Panc1 (cell line): Measurements from ENCODE around the gene SMPD4. TPM values are rescaled to one million over a fixed set of nuclear protein-coding genes. Genes with fewer than 3 reads are reported as not detected.
A peak's percentile ranks its signal among the peaks of the same experiment; 100 is the strongest.
"Not testable (repeated sequence)": the region's sequence is repeated elsewhere in the genome, so short reads cannot be mapped to it uniquely, and the experiment has no call there.

Experiments
- ATAC-seq: fragments of 200-7000 bp; cut with Tn5 transposase; 2 replicates; pipeline ENCODE4 v1.9.1; 2020; ENCODE audit warnings: mild to moderate bottlenecking, moderate library complexity
- BruUV-seq: library from RNA; stranded (reverse); fragments of 400-500 nt; replicated peaks from 2 replicates; lab custom pipeline; 2021; lab: Mats Ljungman, UMichigan
- CTCF ChIA-PET: fragments of 300-600 bp; sonication (Branson Sonifier 250); formaldehyde crosslinking; loops from one replicate; lab custom pipeline; 2022; ENCODE audit warnings: antibody characterized with exemption; lab: Charles Lee
- POLR2A ChIA-PET: fragments of 300-600 bp; sonication (Branson Sonifier 250); formaldehyde crosslinking; loops from one replicate; lab custom pipeline; 2022; ENCODE audit warnings: antibody characterized with exemption; lab: Charles Lee
- DNase-seq: peaks from one replicate; pipeline ENCODE4 v3.0.0-alpha.2; 2010; ENCODE audit warnings: low read depth, low spot score
- H3K27ac ChIP-seq: 2 replicates; pipeline ENCODE4 v1.5.1; 2011; ENCODE audit warnings: mild to moderate bottlenecking, low read length, inconsistent platforms
- H3K27me3 ChIP-seq: fragments of 200-500 bp; sonication (Bioruptor generic); 2 replicates; pipeline ENCODE4 v1.6.0; 2014; ENCODE audit warnings: low read length, inconsistent platforms; ENCODE audit not compliant: control insufficient read depth, insufficient read depth
- H3K36me3 ChIP-seq: fragments of 200-500 bp; sonication (Bioruptor generic); 2 replicates; pipeline ENCODE4 v1.5.1; 2014; ENCODE audit warnings: inconsistent platforms, mild to moderate bottlenecking, low read length, moderate library complexity; ENCODE audit not compliant: control insufficient read depth, insufficient read depth
- H3K4me1 ChIP-seq: 2 replicates; pipeline ENCODE4 v1.5.1; 2011; ENCODE audit warnings: inconsistent platforms, mild to moderate bottlenecking, low read length, moderate library complexity; ENCODE audit not compliant: control insufficient read depth, insufficient read depth
- H3K4me3 ChIP-seq, 2 experiments: 2 replicates each; pipeline ENCODE4 v1.5.1; 2011 to 2012; ENCODE audit warnings: low read depth in 2 of 2, low read length in 2 of 2, mild to moderate bottlenecking in 2 of 2, inconsistent platforms in 1 of 2, moderate library complexity in 1 of 2
- H3K9me3 ChIP-seq: fragments of 200-500 bp; sonication (Bioruptor generic); 2 replicates; pipeline ENCODE4 v1.5.1; 2014; ENCODE audit warnings: low read depth, mild to moderate bottlenecking, inconsistent platforms, low read length, moderate library complexity; ENCODE audit not compliant: control insufficient read depth, insufficient read depth
- POLR2AphosphoS5 ChIP-seq: IDR thresholded peaks from 2 replicates; pipeline ENCODE4 v1.6.1; 2012; ENCODE audit warnings: mild to moderate bottlenecking, low read depth, low read length, moderate library complexity
- SIN3A ChIP-seq: IDR thresholded peaks from 2 replicates; pipeline ENCODE4 v1.6.1; 2012; ENCODE audit warnings: low read depth, mild to moderate bottlenecking, low read length, moderate library complexity, borderline replicate concordance; ENCODE audit not compliant: insufficient read depth
- TCF7L2 ChIP-seq: IDR thresholded peaks from 2 replicates; pipeline ENCODE4 v1.6.1; 2011; ENCODE audit warnings: mild to moderate bottlenecking, low read depth, low read length, inconsistent platforms
- in situ Hi-C: cut with HindIII; loops from 2 replicates; pipeline ENCODE4 v1.10.0; 2016; ENCODE audit warnings: low sequenced_read_pairs, low pct_unique_long_range_greater_than_20kb
- intact Hi-C: fragments of 100-400 bp; cut with micrococcal nuclease; formaldehyde crosslinking; loops from one replicate; pipeline ENCODE4 v1.10.0; 2022; ENCODE audit not compliant: unreplicated experiment
- total RNA-seq: library from RNA; stranded (reverse); gene quantifications from one replicate; pipeline ENCODE4 v1.2.1, GENCODE V29; 2021; ENCODE audit not compliant: unreplicated experiment
- TF ChIP-seq, protein P1 (sequence below): fragments of 450-650 bp; IDR thresholded peaks from 2 replicates; pipeline ENCODE4 v1.5.1; 2017; ENCODE audit warnings: mild to moderate bottlenecking
- TF ChIP-seq, protein P2 (sequence below), 2 experiments: IDR thresholded peaks; 2 replicates each; pipeline ENCODE4 v1.6.1; 2011 to 2012; ENCODE audit warnings: low read depth in 2 of 2, control low read depth in 1 of 2, low read length in 1 of 2, mild to moderate bottlenecking in 1 of 2, moderate library complexity in 1 of 2; ENCODE audit not compliant: insufficient read depth in 1 of 2

The SMPD4 gene
- total RNA-seq, 1 experiment from 2014 or later, result 89.0 TPM

DNA sequence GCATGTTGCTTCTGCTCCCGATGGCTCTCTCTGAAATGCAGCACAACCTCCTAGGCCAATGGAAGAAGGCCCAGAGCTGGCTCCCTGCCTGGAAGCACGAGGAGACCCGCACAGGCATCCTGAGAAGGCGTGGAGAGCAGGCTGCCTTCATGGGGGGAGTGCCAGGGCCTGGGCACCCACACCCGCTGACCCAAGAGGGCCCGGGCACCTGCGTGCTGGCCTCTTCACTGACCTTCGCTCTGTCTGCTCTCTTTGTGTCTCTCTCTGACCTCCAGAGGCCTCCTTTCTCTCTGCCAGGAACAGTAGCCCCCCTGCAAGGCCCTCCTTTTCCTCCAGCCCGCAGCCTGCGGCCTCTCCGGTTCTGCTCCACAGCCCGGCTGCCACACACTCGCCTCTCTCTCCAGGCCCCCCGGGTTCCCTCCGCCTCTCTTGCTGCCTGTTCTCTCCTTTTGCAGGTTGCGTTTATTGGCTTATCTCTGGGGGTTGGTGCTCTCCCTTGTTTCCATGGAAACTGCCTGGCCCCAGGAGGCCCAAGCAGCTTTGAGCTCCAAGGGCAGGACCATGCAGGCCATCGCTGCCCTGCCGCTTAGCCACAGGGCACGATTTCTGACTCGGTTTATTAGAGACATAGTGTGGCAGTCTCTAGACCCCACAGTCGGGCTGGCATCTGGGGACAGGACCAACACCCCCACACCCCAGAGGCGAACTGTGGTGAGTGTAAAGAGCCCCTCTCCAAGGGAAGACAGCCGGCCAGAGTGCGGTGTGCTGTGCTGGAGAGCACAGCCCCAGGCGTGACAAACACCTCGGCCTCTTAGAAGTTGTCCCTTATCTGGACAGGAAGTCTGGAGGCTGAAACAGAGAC lies 2.3 kb upstream of the SMPD4 start:
- ChIA-PET POLR2A (no interaction called here), CTCF (no interaction called here)
- Histone ChIP-seq H3K4me3 (peak overlapping the region; percentile 65 to 100), H3K27ac (no peak overlapping the region; the same call in 1 of the 2 replicates), H3K4me1 (peaks cover 4% of the 10 kb centered on the region; the same call in 1 of the 2 replicates), H3K36me3 (peaks cover 2% of the 10 kb centered on the region; the same call in 1 of the 2 replicates), H3K27me3 (no peaks in the 10 kb centered on the region), H3K9me3 (no peaks in the 10 kb centered on the region)
- intact Hi-C loops, result loop anchor here (5.0 kb wide), 1 partner anchor 149 kb away; no protein-coding TSS in a partner anchor
- DNase-seq (no peak), ATAC-seq (no peak)
- TSS peak; percentile 46 for BruUV-seq
- in situ Hi-C loops, result no loop called here
- TF ChIP-seq SIN3A (no peak), POLR2AphosphoS5 (no peak), TCF7L2 (no peak)
- TF ChIP-seq, protein P1, sequence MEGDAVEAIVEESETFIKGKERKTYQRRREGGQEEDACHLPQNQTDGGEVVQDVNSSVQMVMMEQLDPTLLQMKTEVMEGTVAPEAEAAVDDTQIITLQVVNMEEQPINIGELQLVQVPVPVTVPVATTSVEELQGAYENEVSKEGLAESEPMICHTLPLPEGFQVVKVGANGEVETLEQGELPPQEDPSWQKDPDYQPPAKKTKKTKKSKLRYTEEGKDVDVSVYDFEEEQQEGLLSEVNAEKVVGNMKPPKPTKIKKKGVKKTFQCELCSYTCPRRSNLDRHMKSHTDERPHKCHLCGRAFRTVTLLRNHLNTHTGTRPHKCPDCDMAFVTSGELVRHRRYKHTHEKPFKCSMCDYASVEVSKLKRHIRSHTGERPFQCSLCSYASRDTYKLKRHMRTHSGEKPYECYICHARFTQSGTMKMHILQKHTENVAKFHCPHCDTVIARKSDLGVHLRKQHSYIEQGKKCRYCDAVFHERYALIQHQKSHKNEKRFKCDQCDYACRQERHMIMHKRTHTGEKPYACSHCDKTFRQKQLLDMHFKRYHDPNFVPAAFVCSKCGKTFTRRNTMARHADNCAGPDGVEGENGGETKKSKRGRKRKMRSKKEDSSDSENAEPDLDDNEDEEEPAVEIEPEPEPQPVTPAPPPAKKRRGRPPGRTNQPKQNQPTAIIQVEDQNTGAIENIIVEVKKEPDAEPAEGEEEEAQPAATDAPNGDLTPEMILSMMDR, result no peak
- TF ChIP-seq, protein P2, sequence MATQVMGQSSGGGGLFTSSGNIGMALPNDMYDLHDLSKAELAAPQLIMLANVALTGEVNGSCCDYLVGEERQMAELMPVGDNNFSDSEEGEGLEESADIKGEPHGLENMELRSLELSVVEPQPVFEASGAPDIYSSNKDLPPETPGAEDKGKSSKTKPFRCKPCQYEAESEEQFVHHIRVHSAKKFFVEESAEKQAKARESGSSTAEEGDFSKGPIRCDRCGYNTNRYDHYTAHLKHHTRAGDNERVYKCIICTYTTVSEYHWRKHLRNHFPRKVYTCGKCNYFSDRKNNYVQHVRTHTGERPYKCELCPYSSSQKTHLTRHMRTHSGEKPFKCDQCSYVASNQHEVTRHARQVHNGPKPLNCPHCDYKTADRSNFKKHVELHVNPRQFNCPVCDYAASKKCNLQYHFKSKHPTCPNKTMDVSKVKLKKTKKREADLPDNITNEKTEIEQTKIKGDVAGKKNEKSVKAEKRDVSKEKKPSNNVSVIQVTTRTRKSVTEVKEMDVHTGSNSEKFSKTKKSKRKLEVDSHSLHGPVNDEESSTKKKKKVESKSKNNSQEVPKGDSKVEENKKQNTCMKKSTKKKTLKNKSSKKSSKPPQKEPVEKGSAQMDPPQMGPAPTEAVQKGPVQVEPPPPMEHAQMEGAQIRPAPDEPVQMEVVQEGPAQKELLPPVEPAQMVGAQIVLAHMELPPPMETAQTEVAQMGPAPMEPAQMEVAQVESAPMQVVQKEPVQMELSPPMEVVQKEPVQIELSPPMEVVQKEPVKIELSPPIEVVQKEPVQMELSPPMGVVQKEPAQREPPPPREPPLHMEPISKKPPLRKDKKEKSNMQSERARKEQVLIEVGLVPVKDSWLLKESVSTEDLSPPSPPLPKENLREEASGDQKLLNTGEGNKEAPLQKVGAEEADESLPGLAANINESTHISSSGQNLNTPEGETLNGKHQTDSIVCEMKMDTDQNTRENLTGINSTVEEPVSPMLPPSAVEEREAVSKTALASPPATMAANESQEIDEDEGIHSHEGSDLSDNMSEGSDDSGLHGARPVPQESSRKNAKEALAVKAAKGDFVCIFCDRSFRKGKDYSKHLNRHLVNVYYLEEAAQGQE (IDR thresholded peaks at IDR 0.05; ENCODE audit: insufficient read depth in 1 of 2, low read depth in 2 of 2, low read length in 1 of 2), result no peak

DNA sequence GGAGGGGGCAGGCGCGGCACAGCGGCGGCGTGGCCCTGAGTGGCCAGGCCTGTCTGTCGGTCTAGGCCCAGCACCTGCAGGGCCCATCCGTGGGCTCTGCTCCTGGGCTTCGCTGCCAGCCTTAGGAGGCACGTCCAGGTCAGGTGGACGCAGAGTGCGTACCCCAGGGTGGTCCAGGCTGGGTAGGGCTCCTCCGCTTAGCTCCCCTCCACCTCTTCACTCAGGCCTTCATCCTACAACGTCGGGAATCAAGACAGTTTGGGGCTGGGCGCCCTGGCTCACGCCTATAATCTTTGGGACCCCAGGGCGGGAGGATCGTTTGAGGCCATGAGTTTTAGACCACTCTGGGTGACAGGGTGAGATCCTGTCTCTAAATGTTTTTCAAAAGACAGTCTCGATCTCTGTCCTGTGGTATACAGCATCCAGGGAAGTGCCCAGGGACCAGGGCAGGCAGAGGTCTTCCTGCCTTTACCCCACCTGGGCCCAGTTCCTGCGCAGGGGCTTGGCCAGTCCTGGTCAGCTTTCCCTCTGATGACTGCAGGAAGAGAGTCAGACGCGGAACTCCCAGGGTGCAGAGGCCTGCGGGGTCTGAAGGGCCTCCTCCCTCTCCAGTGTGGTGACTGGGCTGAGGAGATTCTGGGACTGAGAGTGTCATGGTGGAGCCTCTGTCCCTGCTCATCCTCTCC lies 1.6 kb upstream of the SMPD4 start:
- in situ Hi-C loops, H3K27me3 ChIP-seq, POLR2A ChIA-PET, H3K4me1 ChIP-seq, CTCF ChIA-PET, DNase-seq, H3K36me3 ChIP-seq, H3K9me3 ChIP-seq, BruUV-seq: not testable (repeated sequence)
- ATAC-seq, result peak; percentile 17
- intact Hi-C loops, result loop anchor here (5.0 kb wide), 1 partner anchor 149 kb away; no protein-coding TSS in a partner anchor
- peak overlapping the region; percentile 81 for H3K27ac ChIP-seq
- H3K4me3 ChIP-seq, result peak overlapping the region; percentile 65 to 100
